Measurements from ENCODE around the gene C1QBP. TPM values are rescaled to one million over a fixed set of nuclear protein-coding genes. Genes with fewer than 3 reads are reported as not detected.
A peak's percentile ranks its signal among the peaks of the same experiment; 100 is the strongest.

Gene C1QBP
- 379 and 387 TPM in 2 replicates for total RNA-seq (2012; rRNA removed)

DNA sequence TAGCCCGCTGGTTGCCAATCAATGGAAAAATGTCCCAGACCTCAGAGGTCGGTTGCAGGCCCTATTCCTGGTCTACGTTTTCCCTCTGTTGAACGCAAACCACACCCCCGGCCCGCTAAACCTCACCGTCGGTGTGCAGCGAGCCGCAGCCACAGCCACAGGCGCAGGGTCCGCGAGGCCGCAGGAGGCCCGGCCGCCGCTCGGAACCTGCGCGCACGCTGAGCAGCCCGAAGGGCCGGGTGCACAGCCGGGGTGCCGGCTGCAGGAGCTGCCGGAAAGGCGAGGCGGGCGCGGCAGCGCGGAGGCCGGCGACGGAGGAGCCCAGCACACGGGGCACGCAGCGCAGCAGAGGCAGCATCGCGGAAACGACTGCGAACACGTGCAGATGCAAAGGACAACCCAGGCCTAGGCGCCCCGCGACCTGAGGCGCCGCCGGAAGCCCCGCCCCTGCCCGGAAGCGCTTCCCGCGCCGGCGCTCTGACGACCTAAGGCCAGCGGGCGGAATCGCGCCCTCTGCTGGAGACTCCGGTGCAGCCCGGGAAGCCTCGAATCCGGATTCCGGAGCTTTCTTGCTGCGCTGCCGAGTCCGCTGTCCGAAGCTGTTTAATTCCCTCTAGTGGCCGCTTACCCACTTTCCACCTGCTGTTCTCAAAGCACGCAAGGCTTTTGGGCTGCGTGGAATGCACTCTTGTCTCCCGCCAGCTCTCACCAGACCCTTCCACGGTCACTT is at the start of gene C1QBP:
Gene C1QBP, minus strand, starts transcription at position 440 of the 730 bp plus-strand sequence. Its CDS starts 82 bp downstream, at position 358.
- peaks cover 40% of the 10 kb centered on the region for H3K36me3 ChIP-seq (ENCODE audit: insufficient read depth, low read length)
- no peaks in the 10 kb centered on the region for H3K9me3 ChIP-seq (replicated peaks; ENCODE audit: low read length)
- peaks cover 17% of the 10 kb centered on the region for H3K4me1 ChIP-seq (ENCODE audit: control insufficient read depth, insufficient read depth, low read length)
- peak within 1 kb of the TSS; percentile 92 for H3K4me2 ChIP-seq (ENCODE audit: low read length)
- H3K9ac ChIP-seq (ENCODE audit: low read depth, low read length), result peak within 1 kb of the TSS; percentile 94
- H3K4me3 ChIP-seq (ENCODE audit: low read length), result peak within 1 kb of the TSS; percentile 93
- H3K27me3 ChIP-seq (ENCODE audit: control insufficient read depth, insufficient read depth, low read length), result no peaks in the 10 kb centered on the region

DNA sequence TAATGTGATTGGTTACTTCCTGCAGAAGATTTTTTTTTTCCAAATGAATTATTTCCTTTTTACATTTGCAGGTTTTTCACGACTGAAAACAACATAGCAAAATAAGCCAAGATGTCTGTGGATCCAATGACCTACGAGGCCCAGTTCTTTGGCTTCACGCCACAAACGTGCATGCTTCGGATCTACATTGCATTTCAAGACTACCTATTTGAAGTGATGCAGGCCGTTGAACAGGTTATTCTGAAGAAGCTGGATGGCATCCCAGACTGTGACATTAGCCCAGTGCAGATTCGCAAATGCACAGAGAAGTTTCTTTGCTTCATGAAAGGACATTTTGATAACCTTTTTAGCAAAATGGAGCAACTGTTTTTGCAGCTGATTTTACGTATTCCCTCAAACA is 49.8 kb upstream of the C1QBP start:
- H3K4me3 ChIP-seq (ENCODE audit: low read length), result no peak overlapping the region
- peaks cover 6% of the 10 kb centered on the region for H3K4me1 ChIP-seq (ENCODE audit: control insufficient read depth, insufficient read depth, low read length)

DNA sequence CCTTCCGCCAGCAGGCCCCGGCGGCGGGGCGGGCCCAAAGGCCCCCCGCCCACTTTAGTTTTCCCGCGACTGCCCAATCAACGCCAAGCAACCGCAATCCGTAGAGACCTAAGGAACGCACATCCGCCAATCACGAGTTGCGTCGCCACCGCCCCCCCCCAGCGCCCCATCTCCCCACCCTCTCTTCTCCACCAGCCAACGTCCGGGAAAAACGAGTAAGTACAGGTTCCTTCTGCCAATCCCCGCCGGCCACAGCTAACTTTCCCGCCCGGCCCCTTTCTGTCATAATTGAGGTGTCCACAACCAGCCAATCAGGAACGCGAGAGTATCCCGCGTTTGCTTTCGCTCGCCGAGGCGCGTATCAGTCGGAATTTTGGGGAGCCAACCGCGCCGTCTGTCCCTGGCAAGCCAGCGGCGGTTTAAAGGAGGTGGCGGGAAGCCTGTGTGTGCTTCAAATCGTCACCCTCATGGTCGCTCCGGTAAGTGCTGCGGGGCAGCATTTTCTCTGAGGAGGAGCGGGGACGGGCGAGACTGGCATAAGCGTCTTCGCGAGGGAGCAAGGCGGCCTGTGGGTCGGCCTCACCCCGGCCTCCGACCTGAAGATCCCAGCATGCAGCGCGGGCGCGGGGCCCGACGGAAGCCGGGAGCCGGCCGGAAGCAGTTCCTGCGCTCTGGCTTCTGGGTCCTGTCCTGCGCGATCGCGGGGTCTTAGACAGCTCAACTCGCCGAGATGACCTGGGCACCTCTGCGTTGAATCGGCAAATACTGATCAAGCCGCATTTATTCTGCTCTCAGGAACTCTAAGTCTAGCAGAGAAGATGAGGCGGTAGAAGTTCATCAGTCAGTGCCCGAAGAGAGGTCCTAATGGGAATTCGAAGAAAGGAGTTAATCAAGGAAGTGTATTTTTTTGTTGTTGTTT is 47.5 kb upstream of the C1QBP start, which contains the start of gene MIS12:
Gene MIS12, plus strand, starts transcription at position 361 of the 919 bp plus-strand sequence. CDS start 2,297 bp downstream, outside the sequence.
- peaks cover 33% of the 10 kb centered on the region for H3K36me3 ChIP-seq (ENCODE audit: insufficient read depth, low read length)

More for the DNA sequence above, 49.8 kb upstream of the C1QBP start:
- no peaks in the 10 kb centered on the region for H3K9me3 ChIP-seq (replicated peaks; ENCODE audit: low read length)
- H3K27me3 ChIP-seq (ENCODE audit: control insufficient read depth, insufficient read depth, low read length), result no peaks in the 10 kb centered on the region
- no peak overlapping the region for H3K4me2 ChIP-seq (ENCODE audit: low read length)
- H3K36me3 ChIP-seq (ENCODE audit: insufficient read depth, low read length), result peaks cover 20% of the 10 kb centered on the region
- no peak overlapping the region for H3K9ac ChIP-seq (ENCODE audit: low read depth, low read length)

DNA sequence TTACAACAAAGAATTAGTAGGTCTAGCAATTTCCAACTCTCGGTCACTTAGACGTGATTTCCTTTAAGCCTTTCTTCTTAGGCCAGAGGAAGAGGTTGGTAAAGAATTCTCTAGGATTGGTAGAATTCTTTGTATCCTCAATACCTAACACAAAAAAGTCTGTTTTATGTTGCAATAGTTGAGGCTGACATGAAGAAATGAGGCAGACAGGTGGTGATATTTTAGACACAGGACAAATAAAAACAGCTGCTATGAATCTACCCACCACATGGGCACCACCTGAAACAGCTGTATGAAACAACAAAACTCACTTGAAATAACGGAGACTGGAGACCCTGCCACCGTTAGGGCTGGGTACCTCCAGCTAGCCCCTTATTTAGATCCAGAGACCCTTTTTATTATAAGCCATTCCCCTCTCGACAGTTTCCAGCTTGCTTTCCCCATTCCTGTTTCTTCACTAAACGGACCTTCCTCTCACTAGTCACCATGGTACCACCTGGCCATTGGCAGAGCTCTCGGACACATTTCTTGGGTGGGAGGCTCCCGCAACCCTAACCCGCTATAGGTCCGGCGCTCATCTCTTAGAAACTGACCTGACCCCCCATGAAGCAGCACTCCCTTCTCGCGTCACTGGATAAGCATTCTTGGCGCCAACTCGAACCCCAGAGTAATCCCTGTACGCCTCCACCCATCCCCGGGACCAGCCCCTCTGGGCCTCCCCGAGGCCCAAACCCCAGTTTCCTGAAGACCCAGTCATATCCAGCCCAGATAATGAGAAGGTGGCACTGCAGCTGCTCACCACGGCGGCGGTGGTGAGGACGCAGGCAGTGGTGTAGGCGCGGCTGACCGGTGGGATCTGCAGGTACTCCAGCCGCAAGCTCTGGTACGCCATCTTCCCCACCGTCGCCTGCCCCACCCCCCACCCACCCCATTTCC is 46.6 kb upstream of the C1QBP start, which contains the start of gene DERL2:
Gene DERL2, minus strand, starts transcription at position 909 of the 936 bp plus-strand sequence. Its CDS starts 17 bp downstream, at position 892.
- no peaks in the 10 kb centered on the region for H3K9me3 ChIP-seq (replicated peaks; ENCODE audit: low read length)
- H3K4me1 ChIP-seq (ENCODE audit: control insufficient read depth, insufficient read depth, low read length), result peaks cover 6% of the 10 kb centered on the region
- peak within 1 kb of the TSS; percentile 97 for H3K9ac ChIP-seq (ENCODE audit: low read depth, low read length)
- H3K27me3 ChIP-seq (ENCODE audit: control insufficient read depth, insufficient read depth, low read length), result no peaks in the 10 kb centered on the region
- H3K4me3 ChIP-seq (ENCODE audit: low read length), result peak within 1 kb of the TSS; percentile 91
- peak within 1 kb of the TSS; percentile 97 for H3K4me2 ChIP-seq (ENCODE audit: low read length)
- H3K36me3 ChIP-seq (ENCODE audit: insufficient read depth, low read length), result peaks cover 42% of the 10 kb centered on the region

More for the DNA sequence above, 47.5 kb upstream of the C1QBP start, which contains the start of gene MIS12:
- Histone ChIP-seq H3K27me3 (ENCODE audit: control insufficient read depth, insufficient read depth, low read length) (no peaks in the 10 kb centered on the region), H3K9ac (ENCODE audit: low read depth, low read length) (peak within 1 kb of the TSS; percentile 97), H3K4me2 (ENCODE audit: low read length) (peak within 1 kb of the TSS; percentile 97), H3K4me3 (ENCODE audit: low read length) (peak within 1 kb of the TSS; percentile 91), H3K9me3 (replicated peaks; ENCODE audit: low read length) (no peaks in the 10 kb centered on the region), H3K4me1 (ENCODE audit: control insufficient read depth, insufficient read depth, low read length) (peaks cover 6% of the 10 kb centered on the region)

GRCh38 chr17:5481451-5481850 is 42.5 kb upstream of the C1QBP start:
- H3K4me3 ChIP-seq (ENCODE audit: low read length), result no peak overlapping the region
- peaks cover 6% of the 10 kb centered on the region for H3K4me1 ChIP-seq (ENCODE audit: control insufficient read depth, insufficient read depth, low read length)
- H3K4me2 ChIP-seq (ENCODE audit: low read length), result no peak overlapping the region
- no peaks in the 10 kb centered on the region for H3K9me3 ChIP-seq (replicated peaks; ENCODE audit: low read length)
- peaks cover 63% of the 10 kb centered on the region for H3K36me3 ChIP-seq (ENCODE audit: insufficient read depth, low read length)
- H3K27me3 ChIP-seq (ENCODE audit: control insufficient read depth, insufficient read depth, low read length), result no peaks in the 10 kb centered on the region
- H3K9ac ChIP-seq (ENCODE audit: low read depth, low read length), result no peak overlapping the region

- Histone ChIP-seq H3K36me3 (ENCODE audit: insufficient read depth, low read length) (peaks cover 63% of the 10 kb centered on the region), H3K4me1 (ENCODE audit: control insufficient read depth, insufficient read depth, low read length) (peaks cover 6% of the 10 kb centered on the region), H3K9me3 (replicated peaks; ENCODE audit: low read length) (no peaks in the 10 kb centered on the region), H3K27me3 (ENCODE audit: control insufficient read depth, insufficient read depth, low read length) (no peaks in the 10 kb centered on the region), H3K9ac (ENCODE audit: low read depth, low read length) (no peak overlapping the region), H3K4me3 (ENCODE audit: low read length) (no peak overlapping the region), H3K4me2 (ENCODE audit: low read length) (no peak overlapping the region)
Measured at GRCh38 chr17:5480962-5481361, 42.0 kb upstream of the C1QBP start.

DNA sequence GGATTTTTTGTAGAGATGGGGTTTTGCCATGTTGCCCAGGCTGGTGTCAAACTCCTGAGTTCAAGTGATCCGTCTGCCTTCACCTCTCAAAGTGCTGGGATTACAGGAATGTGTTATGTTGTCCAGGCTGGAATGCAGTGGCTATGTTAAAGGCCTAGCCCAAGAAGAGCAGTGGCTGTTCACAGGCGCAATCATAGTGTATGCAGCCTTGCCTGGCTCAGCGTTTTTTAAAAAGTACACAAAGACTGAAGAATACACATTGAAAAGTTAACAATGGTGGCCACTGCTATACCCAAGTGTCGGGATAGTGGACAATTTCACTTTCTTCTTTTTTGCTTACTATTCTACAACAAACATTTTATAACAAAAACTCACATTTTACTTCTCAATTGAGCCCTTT is 40.0 kb upstream of the C1QBP start:
- Histone ChIP-seq H3K27me3 (ENCODE audit: control insufficient read depth, insufficient read depth, low read length) (no peaks in the 10 kb centered on the region), H3K36me3 (ENCODE audit: insufficient read depth, low read length) (peaks cover 75% of the 10 kb centered on the region), H3K4me3 (ENCODE audit: low read length) (no peak overlapping the region), H3K4me1 (ENCODE audit: control insufficient read depth, insufficient read depth, low read length) (no peaks in the 10 kb centered on the region), H3K9me3 (replicated peaks; ENCODE audit: low read length) (no peaks in the 10 kb centered on the region), H3K4me2 (ENCODE audit: low read length) (no peak overlapping the region), H3K9ac (ENCODE audit: low read depth, low read length) (no peak overlapping the region)

DNA sequence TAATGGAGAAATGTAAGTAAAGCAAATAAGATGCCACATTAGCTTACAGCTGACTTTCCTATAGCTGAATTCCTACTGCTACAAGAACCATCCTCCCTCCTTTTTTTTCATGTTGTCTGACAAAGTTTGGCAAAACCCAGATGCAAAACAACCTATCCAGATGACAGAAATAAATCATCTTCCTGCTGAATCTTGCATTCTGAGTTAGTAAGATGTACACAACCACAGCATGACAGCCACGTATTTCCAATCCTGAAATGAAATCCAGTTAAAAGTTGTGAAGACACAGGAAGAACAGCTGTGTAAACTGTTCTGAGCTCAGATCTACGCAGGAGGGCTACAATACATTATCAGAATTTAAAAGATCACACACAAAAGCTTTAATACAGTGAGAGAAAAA is 35.0 kb upstream of the C1QBP start:
- H3K27me3 ChIP-seq (ENCODE audit: control insufficient read depth, insufficient read depth, low read length), result no peaks in the 10 kb centered on the region
- H3K9ac ChIP-seq (ENCODE audit: low read depth, low read length), result no peak overlapping the region
- no peak overlapping the region for H3K4me2 ChIP-seq (ENCODE audit: low read length)
- H3K4me3 ChIP-seq (ENCODE audit: low read length), result no peak overlapping the region
- no peaks in the 10 kb centered on the region for H3K4me1 ChIP-seq (ENCODE audit: control insufficient read depth, insufficient read depth, low read length)
- peaks cover 56% of the 10 kb centered on the region for H3K36me3 ChIP-seq (ENCODE audit: insufficient read depth, low read length)
- H3K9me3 ChIP-seq (replicated peaks; ENCODE audit: low read length), result no peaks in the 10 kb centered on the region

GRCh38 chr17:5472511-5472910 is 33.6 kb upstream of the C1QBP start:
- Histone ChIP-seq H3K4me3 (ENCODE audit: low read length) (no peak overlapping the region), H3K36me3 (ENCODE audit: insufficient read depth, low read length) (peaks cover 42% of the 10 kb centered on the region), H3K27me3 (ENCODE audit: control insufficient read depth, insufficient read depth, low read length) (no peaks in the 10 kb centered on the region), H3K4me2 (ENCODE audit: low read length) (no peak overlapping the region), H3K9me3 (replicated peaks; ENCODE audit: low read length) (no peaks in the 10 kb centered on the region), H3K4me1 (ENCODE audit: control insufficient read depth, insufficient read depth, low read length) (no peaks in the 10 kb centered on the region), H3K9ac (ENCODE audit: low read depth, low read length) (no peak overlapping the region)

DNA sequence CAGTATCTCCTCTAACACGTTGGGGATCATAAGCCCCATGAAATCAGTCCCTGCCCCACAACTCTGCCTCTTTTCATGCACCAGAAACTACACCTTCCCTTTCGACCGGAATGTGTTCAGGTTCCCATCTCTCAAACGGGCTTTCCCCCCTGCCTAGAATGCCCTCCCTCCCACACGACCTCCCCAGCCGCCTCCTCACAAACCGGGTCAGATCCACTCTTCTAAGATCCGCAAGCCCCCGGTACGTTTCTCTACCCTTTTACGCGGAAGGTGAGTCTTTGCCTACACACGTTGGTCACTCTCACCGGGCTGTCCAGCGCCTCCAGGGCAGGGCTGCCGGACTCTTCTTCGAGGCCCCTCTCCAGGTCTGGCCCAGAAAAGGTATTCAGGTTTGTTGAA is 29.1 kb upstream of the C1QBP start:
- Histone ChIP-seq H3K4me2 (ENCODE audit: low read length) (peak overlapping the region; percentile 95), H3K4me3 (ENCODE audit: low read length) (peak overlapping the region; percentile 99), H3K9ac (ENCODE audit: low read depth, low read length) (peak overlapping the region; percentile 89), H3K9me3 (replicated peaks; ENCODE audit: low read length) (no peaks in the 10 kb centered on the region), H3K27me3 (ENCODE audit: control insufficient read depth, insufficient read depth, low read length) (no peaks in the 10 kb centered on the region), H3K36me3 (ENCODE audit: insufficient read depth, low read length) (peaks cover 16% of the 10 kb centered on the region), H3K4me1 (ENCODE audit: control insufficient read depth, insufficient read depth, low read length) (peaks cover 14% of the 10 kb centered on the region)

Data from skeletal muscle satellite cell (primary cell).